ENCODE measurements around the gene PRADC1.

The PRADC1 gene

GRCh38 chr2:73259276-73259675 lies 26.2 kb upstream of the PRADC1 start:
- no peak overlapping the region for H3K4me3 ChIP-seq (ENCODE audit: low read depth, low read length)

GRCh38 chr2:73258913-73259215 lies 25.8 kb upstream of the PRADC1 start:
- no peak overlapping the region for H3K4me3 ChIP-seq (ENCODE audit: low read depth, low read length)

GRCh38 chr2:73258186-73258912 lies 25.3 kb upstream of the PRADC1 start:
- H3K4me3 ChIP-seq (ENCODE audit: low read depth, low read length) = no peak overlapping the region

GRCh38 chr2:73257425-73258125 lies 24.5 kb upstream of the PRADC1 start:
- no peak overlapping the region for H3K4me3 ChIP-seq (ENCODE audit: low read depth, low read length)

- no peak overlapping the region for H3K4me3 ChIP-seq (ENCODE audit: low read depth, low read length)
Measured at GRCh38 chr2:73257021-73257420, 24.0 kb upstream of the PRADC1 start.

GRCh38 chr2:73256618-73256922 lies 23.5 kb upstream of the PRADC1 start:
- H3K4me3 ChIP-seq (ENCODE audit: low read depth, low read length) = no peak overlapping the region

- H3K4me3 ChIP-seq (ENCODE audit: low read depth, low read length) = no peak overlapping the region
Measured at GRCh38 chr2:73255907-73256617, 23.0 kb upstream of the PRADC1 start.

- no peak overlapping the region for H3K4me3 ChIP-seq (ENCODE audit: low read depth, low read length)
Measured at GRCh38 chr2:73255007-73255644, 22.1 kb upstream of the PRADC1 start.

GRCh38 chr2:73254343-73255006 lies 21.4 kb upstream of the PRADC1 start:
- H3K4me3 ChIP-seq (ENCODE audit: low read depth, low read length) = no peak overlapping the region

GRCh38 chr2:73253901-73254300 lies 20.9 kb upstream of the PRADC1 start:
- H3K4me3 ChIP-seq (ENCODE audit: low read depth, low read length) = no peak overlapping the region

- H3K4me3 ChIP-seq (ENCODE audit: low read depth, low read length) = no peak overlapping the region
Measured at GRCh38 chr2:73253400-73253799, 20.4 kb upstream of the PRADC1 start.

- no peak overlapping the region for H3K4me3 ChIP-seq (ENCODE audit: low read depth, low read length)
Measured at GRCh38 chr2:73252238-73253027, 19.4 kb upstream of the PRADC1 start.

- no peak overlapping the region for H3K4me3 ChIP-seq (ENCODE audit: low read depth, low read length)
Measured at GRCh38 chr2:73250872-73251846, 18.1 kb upstream of the PRADC1 start.

- H3K4me3 ChIP-seq (ENCODE audit: low read depth, low read length) = no peak overlapping the region
Measured at GRCh38 chr2:73249636-73250035, 16.6 kb upstream of the PRADC1 start.

- no peak overlapping the region for H3K4me3 ChIP-seq (ENCODE audit: low read depth, low read length)
Measured at GRCh38 chr2:73246850-73247249, 13.8 kb upstream of the PRADC1 start.

- no peak overlapping the region for H3K4me3 ChIP-seq (ENCODE audit: low read depth, low read length)
Measured at GRCh38 chr2:73244580-73244979, 11.5 kb upstream of the PRADC1 start.

GRCh38 chr2:73243884-73244570 lies 11.0 kb upstream of the PRADC1 start:
- H3K4me3 ChIP-seq (ENCODE audit: low read depth, low read length) = no peak overlapping the region

- no peak overlapping the region for H3K4me3 ChIP-seq (ENCODE audit: low read depth, low read length)
Measured at GRCh38 chr2:73239776-73240175, 6.7 kb upstream of the PRADC1 start.

- H3K4me3 ChIP-seq (ENCODE audit: low read depth, low read length) = no peak overlapping the region
Measured at GRCh38 chr2:73238976-73239375, 5.9 kb upstream of the PRADC1 start.
